NT2/D1 (cell line): ENCODE measurements around the gene MAD1L1.

Experiments
- SUZ12 ChIP-seq: IDR thresholded peaks from 2 replicates; pipeline ENCODE4 v1.6.1; 2011; ENCODE audit not compliant: insufficient read length, insufficient read depth; ENCODE audit errors: extremely low read depth
- YY1 ChIP-seq: IDR thresholded peaks from 2 replicates; pipeline ENCODE4 v1.6.1; 2011; ENCODE audit not compliant: insufficient read length, insufficient read depth

DNA sequence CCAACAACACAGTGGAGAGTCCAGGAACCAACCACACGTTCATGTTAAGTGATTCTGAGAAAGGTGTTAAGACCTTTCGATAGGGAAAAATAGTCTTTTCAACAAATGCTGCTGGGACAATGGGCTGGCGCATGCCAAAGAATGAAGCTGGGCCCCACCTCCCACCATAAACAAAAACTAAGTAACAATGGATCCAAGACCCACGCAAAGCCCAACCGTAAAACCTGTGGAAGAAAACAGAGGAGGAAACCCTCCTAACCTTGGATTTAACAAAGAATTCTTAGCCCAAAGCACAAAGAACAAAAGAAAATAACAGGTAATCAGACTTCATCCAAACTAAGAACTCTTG, 289.8 kb downstream of the MAD1L1 start:
- TF ChIP-seq YY1, result no peak
- no peak for TF ChIP-seq SUZ12
